Fibroblast of skin of scalp (primary cell): ENCODE measurements around the gene PRCP.

Experiments used
- DNase-seq: peaks from one replicate; pipeline ENCODE4 v3.0.0-alpha.2; 2013

The PRCP gene

DNA sequence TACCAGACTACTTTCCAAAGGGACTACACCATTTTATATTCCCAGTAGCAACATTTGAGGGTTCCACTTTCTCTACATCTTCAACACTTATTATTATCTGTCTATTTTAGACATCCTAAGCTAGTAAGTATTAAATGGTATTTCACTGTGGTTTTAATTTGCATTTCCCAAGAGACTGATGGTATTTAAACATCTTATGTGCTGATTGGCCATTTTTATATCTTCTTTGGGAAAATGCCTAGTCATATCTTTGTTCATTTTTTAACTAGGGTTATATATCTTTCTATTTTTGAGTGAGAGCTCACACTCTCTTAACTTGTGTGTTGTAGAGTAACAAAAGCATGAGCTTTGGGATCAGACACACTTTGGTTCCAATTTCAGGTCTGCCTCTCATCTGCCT, 73.7 kb downstream of the PRCP start:
- peak; percentile 49 for DNase-seq

- DNase-seq, result no peak
These were observed 76.3 kb downstream of the PRCP start for GRCh38 chr11:82823647-82824619.

DNA sequence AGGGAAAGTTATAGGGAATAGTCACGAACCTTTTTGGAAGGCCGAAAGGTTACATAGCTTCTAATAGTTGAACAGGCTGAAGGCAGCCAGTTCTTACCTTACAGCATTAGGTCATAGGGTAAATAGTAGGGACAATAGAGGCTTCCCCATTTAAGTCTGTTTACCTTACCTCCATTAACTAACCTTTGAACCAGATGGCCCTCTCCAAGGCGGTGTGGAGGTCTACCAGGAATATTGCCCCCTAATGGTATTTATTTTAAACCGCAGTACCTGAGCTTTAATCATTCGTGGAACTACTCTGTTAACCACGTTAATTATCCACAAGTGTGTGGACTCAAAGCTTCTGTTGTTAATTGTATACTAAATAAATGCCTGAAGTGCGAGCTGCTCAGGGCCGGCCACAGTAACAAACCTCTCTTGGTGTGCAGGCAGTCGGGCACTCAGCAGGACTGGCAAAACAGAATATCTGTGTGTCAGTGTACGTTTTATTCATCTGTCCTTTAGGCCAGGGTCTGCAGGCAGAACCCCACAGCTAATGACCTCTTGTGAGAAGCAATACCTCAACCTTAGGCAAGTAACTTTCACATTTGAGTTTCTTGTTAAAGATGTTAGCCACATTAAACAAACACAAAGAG, 81.7 kb downstream of the PRCP start:
- DNase-seq, result no peak

DNA sequence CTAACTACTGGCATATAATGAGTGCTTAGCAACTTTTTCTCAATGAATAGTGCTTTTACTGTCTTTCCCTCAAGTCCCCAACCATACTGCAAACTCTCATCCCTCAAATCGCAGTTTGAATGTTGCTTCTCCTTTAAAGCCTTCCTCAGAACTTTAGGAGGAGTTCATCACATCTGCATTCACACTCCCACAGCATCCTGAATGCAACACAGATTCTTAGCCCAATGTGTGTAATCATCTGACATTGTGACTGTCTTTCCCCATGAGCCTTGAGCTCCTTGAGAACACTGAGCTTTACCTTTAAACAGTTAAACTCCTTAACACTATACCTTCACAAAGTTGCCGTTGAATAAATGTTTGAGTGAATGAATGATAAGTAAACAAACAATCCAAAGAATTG, 84.8 kb downstream of the PRCP start:
- no peak for DNase-seq

DNA sequence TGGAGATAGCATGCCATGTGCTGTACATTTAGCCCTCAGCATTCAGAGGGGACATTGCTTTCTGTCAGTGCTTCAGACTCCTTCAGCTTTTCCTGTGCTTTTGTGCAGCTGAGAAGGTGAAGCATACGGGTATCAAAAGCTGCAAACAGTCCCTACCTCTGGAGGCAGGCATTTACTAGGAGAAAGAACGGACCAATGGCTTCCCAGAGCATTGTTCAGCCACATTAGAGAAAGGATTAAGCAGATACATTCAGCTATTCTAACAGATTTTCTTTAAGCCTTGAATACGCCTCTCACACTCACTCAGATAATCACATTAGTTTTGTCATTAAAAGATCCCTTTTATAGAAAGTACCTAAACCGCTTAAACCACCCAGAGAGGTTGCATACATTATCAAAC, 85.9 kb downstream of the PRCP start:
- no peak for DNase-seq

- DNase-seq, result no peak
These were observed 88.9 kb downstream of the PRCP start for GRCh38 chr11:82811369-82811768.

- no peak for DNase-seq
These were observed 89.5 kb downstream of the PRCP start for GRCh38 chr11:82810738-82811137.

DNA sequence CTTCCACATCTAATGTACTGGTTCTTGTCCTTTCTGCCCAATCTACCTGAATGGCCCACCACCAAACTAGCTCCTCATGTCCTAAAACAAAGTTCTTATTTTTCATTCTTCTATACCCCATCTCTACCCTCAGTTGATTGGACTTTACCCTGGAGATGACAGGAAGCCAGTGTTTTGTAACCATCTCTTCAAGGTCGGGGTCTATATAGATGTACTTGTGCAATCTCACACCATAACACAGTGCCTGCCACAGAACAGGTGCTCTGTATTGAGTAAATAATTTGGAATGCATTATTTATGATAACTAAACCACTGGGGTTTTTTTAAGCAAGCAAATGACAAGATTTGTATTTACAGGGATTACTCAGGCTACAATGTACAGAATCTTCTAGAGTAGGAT, 89.9 kb downstream of the PRCP start:
- DNase-seq, result no peak

- no peak for DNase-seq
These were observed 92.6 kb downstream of the PRCP start for GRCh38 chr11:82807646-82808045.

DNA sequence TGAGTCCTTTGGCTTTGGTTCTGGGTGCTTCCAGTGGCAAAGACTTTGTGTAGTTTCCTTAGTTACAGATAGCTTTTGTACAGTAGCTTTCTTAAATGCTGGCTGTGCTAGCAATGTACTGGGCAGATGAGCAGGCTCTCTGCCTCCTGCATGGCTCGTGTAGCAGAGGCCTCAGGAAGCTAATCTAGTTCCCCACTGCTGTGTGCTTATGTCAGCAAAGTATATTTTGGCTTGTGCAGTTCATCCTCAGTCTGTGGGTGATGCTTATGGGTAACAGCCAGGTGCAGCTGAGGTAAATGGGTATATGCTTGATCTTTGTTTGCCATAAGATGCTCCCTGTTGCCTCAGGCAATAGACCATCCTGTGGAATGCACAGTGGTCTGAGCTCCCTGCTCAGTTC, 97.5 kb downstream of the PRCP start:
- DNase-seq, result no peak

DNA sequence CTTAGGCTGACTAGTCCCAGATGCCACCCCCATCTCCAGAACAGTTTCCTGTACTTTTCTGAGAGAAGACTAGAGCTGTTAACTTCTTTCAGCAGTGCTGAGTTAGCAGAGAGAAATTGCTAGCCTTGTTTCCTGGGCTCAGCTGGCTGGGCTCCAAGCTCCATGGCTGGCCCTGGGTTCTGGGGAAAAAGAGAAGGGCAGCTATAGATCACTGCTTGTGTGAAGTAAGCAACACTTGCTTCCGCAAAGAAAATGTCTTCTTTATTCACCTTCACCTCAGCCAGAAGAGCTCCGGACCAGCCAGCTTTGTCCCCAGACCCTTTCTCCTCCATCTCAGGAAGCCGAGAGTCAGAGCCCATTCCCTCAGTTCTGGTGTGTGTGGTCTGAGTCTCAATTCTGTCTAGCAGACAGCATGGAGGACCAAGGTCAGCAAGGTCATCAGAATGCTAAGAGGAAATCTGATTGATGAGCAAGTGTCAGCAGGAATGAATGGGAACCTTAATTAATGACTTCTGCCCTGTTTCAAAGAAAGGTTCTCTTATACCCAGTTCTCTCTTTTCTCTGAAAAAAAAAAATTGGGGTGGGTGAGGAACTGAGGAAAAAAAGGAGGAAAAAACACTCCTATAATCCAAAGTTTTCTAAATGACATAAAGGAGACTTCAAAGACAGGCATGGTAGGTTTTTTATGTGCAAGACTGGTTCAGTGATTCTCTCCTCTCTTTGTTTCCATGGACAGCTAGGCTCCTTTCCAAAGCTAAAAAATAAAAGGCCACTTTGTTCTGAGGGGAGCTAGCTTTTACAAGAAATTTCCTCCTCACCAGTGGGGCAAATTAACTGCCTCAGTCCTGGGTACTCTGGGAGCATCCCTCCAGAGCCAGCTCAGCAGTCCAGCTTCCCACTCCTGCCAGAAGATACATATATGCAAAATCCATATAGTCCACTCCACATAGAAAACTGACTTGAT, 103.0 kb downstream of the PRCP start:
- DNase-seq, result peak; percentile 2

DNA sequence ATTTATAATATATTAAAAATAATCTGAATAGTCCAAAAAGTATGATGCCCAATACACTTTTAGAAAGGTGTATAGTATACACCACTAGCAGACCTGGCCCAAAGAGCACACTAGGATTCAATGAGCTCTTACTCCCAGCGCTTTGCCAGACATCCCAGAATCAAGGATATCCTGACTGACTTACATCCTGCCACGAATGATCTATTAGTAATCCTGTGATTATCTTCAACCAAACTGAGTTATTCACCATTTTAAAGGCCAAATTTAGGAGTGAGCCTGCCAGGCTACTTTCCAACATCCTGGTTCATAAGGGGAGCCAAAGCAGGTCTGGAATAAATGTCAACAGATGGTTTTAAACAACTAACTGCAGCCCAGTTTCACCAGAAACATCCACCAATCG, 105.7 kb downstream of the PRCP start:
- no peak for DNase-seq

GRCh38 chr11:82792822-82793569, 107.2 kb downstream of the PRCP start:
- DNase-seq, result no peak

DNA sequence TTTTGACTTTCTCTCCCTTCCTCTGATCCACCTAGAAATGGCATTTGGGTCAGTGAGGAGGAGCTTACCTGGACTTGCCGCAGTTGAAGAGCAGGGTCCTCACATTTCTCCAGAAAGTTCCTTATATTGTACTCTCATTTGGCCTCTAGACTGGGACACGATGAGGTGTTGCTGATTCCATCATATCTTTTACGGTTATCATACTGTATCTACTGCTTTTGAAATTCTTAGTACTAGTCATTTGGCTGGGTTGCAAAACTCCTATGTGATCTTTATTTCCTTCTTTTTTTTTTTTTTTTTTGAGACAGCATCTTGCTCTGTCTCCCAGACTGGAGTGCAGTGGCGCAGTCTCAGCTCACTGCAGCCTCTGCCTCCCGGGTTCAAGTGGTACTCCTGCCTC, 107.9 kb downstream of the PRCP start:
- DNase-seq, result no peak

GRCh38 chr11:82791779-82792178, 108.5 kb downstream of the PRCP start:
- no peak for DNase-seq

GRCh38 chr11:82790723-82791484, 109.3 kb downstream of the PRCP start:
- no peak for DNase-seq

DNA sequence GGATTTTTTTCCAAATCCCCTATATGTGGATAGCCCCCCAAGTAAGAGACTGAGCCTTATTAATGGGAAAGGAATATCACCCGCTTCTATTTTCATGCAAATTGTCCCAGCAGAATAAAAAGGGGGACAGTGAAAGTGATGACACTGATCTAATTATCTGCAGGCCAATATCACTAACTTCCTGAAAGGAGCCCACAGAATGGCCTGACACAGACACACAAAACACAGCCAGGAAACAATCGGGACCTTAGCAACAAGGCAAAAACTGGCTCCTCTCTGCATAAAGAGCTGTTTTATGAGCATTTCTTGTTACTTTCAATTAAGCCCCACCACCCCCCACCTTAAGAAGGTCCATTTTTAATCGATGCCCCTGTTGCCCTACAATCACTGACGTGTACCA, 112.2 kb downstream of the PRCP start:
- no peak for DNase-seq

DNA sequence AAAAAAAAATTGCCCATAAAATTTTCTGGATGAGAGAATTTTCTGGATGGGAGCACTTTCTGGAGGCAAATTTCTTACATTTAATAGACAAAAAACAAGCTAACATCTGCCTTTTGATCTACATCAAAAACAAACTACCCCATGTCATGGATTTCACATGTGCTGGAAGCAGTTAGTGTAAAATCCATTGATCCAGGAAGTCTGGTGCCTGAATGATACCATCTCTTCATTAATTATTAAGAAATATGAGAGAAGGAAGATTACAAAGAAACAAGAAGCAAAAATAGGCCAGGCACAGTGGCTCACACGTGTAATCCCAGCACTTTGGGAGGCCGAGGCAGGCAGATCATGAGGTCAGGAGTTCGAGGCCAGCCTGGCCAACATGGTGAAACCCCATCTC, 113.4 kb downstream of the PRCP start:
- DNase-seq, result no peak

DNA sequence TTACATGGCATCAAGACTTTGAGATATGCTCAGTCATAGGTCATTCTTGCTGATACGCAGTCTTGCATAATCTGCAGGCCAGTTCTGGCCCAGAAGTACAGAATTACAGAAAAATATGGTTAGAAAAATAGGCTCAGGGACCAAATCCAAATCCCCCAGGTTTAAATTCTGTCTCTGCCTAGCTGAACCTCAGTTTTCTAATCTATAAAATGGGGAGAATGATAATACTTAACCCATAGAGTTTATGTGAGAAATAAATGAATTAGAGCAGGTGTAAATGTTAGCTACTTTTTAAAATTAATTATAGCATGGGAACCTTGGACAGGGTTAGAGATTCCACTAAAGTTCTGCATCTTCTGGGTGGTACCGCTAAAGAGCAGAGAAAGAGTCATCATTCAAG, 114.2 kb downstream of the PRCP start:
- DNase-seq, result no peak

- no peak for DNase-seq
These were observed 117.3 kb downstream of the PRCP start for GRCh38 chr11:82782825-82783374.

GRCh38 chr11:82778776-82779175, 121.5 kb downstream of the PRCP start:
- no peak for DNase-seq
